HG03432 (cell line): ENCODE measurements around the gene CHRM3.
"Not testable (repeated sequence)": the region's sequence is repeated elsewhere in the genome, so short reads cannot be mapped to it uniquely, and the experiment has no call there.

Experiments used
- ATAC-seq: cut with Tn5 transposase; IDR thresholded peaks from one replicate; pipeline ENCODE4 v1.9.1; 2021; ENCODE audit warnings: mild to moderate bottlenecking, moderate library complexity; ENCODE audit not compliant: unreplicated experiment

Gene CHRM3

DNA sequence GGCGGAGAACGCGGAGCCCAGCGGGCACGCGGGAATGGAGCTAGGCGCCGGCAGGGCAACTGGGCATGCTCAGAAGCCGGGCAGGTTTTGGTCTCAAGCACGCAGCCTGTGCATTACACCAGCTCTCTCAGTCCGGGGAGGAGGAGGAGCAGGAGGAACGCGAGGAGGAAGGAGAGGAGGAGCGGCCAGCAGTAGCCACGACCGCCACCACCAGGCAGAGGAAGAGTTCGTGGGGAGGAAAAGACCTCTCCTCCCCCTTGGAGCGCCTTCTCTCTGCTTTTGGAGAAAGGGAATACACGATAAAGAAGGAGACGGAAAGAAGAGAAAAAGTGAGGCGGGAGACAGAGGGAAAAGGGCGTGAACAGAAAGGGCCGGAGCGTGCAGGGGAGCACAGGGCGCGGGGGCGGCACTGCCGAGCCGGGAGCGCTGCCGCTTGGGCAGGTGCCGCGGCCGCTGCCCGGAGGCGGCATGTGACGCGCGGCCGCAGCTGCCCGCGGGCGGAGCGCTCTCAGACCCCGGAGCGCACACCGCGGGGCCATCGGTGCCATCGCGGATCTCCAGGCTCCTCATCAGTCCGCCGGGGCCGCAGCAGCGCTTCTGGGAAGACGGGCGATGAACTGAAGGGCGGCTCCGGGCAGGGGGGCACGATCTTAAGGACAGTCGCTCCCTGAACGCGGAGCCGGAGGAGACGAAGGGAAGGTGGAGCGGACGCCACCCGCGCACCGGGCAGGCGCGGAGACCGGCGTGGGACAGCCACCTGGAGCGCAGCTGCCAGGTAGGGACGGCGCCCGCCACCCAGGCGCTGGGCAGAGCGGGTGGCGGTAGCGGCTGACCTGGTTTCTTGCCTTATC, at the start of gene CHRM3:
Gene CHRM3, plus strand, starts transcription at position 116 of the 851 bp plus-strand sequence. CDS start 520,884 bp downstream, outside the sequence.
- ATAC-seq = no peak

DNA sequence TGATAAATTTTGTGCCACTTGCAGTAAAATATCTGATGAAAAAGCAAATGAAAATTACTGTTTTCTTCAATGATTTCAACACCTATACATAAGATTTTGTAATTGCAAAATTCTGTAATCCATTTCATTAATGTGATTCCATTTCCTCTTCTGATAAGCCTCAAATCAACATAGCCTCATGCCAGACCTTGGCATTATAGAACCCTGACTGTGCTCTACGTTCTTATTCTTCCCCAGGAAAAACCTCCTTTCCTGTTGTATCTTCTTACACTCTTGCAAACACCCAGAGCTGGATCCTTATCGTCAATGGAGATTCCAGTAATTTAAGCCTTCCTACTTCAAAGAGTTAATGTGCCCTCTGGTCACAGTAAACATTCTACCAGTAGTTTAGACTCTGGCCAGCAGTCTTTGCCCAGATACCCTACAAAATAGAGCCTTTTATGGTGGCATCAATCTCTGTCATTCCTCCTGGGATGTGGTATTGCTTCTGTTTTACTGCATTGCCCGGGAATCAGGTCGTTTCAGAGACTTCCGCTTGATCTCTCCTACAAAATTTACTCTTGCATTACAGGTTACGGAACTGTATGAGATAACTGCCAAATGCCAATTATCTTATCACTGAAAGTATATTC, 48.5 kb upstream of the CHRM3 start:
- no peak for ATAC-seq

DNA sequence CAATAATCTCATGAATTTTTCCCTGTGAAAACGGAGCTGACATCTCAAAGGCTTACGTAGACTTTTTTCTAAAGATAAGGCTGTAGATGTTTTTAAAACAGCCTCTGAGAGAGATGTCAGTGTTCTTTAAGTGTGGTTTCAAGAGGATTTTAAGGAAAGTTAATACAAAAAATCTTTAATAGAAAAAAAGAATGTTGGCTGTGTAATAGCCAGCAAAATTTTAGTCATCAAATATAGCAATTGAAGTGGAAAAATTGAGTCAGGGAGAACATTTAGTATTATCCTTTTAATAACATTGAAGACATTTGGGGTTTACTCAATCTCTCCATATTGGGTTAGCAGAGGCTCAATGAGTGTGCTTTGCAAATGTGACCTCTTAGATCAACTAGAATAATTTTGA, 38.6 kb upstream of the CHRM3 start:
- no peak for ATAC-seq

DNA sequence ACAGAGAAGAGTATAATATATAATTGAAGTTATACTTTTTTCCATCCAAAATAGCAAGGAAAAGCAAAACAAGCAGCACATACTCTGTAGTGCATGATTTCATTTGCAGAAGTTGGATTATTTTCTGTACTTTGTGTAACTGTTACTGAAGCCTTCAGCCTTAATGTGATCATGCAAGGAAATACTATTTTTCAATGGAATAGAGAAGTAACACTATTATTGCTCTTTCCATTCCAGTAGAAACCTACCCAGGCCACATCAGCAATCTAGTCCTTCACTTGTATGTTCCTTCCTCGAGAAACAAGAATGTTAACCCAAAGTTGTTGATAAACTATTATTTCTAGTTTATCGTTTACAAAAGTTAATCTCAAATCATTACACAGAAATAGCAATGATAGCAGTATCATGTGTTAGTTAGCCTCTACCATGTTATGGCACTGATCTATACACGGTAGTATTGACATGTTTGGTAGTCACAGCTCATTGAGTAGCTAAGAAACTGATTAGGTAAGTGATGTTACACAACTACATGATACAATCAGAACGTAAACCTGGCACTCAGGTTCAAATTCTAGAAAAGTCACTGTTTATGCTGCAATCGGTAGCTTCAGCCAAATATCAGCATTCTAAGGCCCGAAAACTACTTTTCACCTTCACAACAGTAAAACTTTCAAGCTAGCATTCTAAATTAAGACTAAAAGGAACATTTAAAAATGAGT, 37.6 kb upstream of the CHRM3 start:
- ATAC-seq = no peak

DNA sequence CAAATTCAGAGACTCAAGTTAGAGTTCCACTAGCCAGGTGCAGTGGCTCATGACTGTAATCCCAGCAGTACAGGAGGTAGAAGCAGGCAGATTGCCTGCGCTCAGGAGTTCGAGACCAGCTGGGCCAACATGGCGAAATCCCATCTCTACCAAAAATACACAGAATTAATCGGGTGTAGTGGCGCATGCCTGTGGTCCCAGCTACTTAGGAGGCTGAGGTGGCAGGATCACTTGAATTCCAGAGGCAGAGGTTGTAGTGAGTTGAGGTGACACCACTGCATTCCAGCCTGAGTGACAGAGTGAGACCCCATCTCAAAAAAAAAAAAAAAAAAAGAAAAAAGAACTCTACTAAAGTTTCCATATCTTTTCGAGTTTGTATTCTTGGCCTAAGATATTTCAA, 36.7 kb upstream of the CHRM3 start:
- ATAC-seq = no peak

DNA sequence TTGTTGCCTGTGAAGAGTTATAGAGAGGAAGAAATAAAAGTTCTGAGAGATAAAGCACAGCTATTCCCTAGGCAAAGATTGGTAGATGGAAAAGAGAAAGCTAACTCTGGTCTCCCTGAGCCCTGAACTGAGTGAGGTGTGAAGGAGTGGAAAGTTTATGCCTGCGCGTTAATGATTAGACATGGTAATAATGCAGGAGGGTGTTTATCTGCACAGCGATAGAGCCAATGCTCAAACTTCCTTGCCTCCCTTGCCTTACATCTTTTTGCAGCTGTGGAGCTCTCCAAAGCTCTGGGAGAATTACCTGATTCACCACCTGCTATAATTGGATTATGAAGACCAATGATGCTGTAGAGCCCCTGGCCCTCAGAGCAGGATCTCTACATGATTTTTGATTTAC, 32.8 kb upstream of the CHRM3 start:
- ATAC-seq = no peak

DNA sequence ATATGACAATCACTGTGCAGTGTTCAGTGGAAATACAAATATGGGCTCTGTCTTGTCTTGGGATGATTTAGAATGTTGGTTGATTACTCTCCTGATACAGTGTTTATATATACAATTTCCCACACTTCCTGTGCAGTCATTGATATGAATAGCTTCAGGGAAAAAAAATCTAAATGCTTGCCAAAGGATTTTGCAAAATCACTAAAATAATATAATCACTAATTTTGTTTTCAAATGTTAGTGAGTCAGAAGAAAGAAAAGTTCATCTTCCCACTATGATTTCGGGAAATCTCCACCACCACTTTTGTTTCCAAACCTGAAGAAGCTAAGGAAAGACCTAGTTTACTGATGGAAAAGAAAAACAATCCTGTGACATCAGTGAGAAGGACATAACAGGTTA, 32.1 kb upstream of the CHRM3 start:
- ATAC-seq = no peak

DNA sequence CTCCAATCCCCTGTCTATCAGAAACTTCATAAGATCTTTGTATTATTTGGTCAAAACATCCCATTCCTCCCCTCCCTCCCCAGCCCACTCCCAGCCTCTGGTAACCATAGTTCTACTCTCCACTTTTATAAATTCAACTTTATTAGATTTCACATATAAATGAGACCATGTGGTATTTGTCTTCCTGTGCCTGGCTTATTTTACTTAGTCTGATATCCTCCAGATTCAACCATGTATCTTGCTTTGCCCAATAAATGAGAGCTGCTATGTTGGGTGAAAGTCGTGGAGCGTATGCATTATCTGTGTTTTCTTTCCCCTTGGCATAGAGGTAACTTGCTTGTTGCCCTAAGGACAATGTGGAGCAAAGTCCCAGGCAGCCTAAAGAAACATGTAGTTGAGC, 28.5 kb upstream of the CHRM3 start:
- no peak for ATAC-seq

DNA sequence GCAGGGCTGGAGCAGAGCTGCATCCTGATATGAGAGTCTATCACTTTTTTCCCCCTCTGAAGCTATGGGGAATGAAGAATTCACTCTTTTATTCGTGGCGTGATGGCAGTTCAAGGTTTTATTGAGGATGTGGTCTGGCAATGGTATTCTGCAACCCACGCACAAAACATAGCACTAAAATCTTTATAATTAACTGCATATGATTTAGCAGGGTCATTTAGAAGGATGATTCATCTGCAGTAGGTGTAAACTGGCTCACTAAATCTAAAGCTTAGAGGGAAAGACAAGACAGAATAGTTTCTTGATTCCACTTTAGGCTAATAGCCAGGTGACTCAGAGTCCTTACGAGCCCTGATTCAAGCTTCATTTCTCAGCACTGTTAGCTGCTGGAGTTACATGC, 25.0 kb upstream of the CHRM3 start:
- no peak for ATAC-seq

DNA sequence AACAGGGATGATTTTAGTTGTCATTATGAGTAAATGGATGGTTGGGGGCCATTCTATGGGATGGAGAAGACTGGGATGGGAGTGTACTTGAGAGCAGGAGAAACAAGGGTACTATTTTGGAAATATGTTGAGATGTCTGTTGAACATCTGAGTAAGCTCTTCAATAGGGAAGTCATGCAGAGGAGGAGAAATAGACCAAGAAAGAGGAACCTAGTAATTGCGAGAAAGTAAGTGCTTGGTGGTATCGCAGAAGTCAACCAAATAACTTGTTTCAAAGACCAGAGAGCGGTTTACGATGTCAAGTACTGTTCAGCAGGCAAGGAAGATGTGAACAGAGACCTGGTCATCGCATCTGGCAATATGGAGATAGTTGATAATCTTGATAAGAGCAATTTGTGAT, 22.4 kb upstream of the CHRM3 start:
- no peak for ATAC-seq

DNA sequence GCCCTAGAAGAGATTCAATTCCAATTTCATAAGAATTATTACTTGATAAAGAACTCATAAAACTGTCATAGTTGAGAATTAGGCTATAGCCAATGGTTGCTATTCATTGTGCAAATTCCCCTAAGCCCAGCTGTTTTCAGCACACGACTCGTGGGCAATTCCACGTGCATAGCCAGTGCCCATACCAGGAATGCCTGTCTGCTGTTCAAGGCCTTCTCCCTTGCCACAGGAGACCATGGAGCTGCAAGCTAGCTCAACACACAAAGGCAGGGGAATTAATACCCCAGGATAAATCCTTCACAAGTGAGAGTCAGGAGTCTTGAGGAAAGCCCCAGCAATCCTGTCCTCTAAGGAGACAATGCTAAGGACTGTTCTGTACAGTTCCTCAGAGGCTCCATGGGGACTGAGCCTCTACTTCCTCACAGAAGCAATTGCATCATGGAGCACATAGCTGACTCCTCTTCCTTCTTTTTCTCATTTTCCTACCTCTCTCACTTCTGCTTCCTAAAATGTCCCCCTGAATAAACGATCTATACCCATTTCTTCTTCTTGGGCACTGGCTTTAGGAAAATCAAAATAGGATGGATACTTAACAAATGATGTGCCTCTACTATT, 19.1 kb upstream of the CHRM3 start:
- no peak for ATAC-seq

DNA sequence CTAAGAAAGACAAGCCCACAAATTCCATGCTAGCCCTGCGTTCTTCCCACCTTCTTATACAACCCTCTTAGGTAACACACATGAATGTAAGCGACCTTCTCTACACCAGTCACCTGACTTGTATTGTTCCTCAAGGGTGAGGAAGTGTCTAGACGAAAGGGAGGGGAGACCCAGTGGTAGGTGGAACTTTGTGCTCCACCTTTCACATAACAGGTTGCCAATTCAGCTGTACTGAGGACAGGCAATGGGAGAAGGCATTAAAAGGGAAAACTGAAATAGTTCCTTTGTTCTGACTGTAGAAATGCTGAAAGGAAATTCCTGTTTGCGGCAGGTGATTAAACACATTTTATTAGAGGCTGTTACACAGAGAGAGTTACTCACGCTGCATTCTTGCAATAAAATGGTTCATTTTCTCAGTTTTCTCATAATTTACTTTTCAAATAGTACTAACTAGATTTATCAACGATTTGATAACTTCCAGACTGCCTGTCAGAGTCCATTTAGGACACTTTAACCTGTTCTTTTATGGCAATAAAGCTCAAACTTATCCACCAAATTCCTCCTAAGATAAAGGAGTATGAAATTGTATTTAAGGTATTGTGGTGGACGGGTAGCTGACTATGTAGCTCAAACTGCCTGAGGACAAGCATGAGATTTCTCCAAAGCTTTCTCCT, 17.8 kb upstream of the CHRM3 start:
- ATAC-seq = no peak

DNA sequence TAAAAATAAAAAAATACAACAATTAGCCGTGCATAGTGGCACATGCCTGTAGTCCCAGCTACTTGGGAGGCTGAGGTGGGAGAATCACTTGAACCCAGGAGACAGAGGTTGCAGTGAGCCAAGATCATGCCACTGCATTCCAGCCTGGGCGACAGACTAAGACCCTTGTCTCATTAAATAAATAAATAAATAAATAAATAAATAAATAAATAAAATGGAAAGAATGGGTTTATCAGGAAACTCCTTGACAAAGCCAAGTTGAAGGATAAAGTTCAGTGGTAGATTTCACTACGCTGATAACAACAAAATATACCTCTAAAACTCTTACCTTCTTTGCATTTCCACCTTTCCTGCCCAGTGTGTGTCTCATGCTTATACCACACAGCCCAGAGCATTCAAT, 15.5 kb upstream of the CHRM3 start:
- not testable (repeated sequence) for ATAC-seq

DNA sequence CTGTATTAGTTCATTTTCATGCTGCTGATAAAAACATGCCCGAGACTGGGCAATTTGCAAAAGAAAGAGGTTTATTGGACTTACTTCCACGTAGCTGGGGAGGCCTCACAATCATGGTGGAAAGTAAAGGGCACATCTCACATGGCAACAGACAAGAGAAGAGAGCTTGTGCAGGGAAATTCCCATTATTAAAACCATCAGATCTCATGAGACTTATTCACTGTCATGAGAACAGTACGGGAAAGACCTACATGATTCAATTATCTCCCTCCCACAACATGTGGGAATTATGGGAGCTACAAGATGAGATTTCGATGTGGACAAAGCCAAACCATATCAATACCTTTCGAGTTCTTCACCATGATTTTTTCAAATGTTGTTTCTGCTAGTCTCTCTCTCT, 3.7 kb upstream of the CHRM3 start:
- no peak for ATAC-seq

DNA sequence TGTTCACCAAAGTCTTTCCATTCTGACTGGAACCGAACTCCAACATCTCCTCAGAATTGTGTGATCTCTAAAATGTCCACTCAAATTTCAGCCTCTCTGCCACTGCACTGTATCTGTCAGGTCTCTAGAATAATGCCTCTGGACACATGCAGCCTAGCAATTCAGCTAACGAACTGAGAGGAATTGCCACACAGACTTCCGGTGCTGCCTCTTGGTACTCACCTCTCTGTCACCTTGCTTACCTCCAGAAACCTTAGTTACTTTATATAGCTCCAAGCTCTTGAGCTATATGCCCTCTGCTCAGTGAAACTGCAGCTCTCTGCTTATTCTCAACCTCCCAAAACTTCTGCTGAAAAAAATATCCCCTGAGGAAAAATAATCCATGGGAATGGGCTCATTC, 2.7 kb upstream of the CHRM3 start:
- ATAC-seq = no peak

DNA sequence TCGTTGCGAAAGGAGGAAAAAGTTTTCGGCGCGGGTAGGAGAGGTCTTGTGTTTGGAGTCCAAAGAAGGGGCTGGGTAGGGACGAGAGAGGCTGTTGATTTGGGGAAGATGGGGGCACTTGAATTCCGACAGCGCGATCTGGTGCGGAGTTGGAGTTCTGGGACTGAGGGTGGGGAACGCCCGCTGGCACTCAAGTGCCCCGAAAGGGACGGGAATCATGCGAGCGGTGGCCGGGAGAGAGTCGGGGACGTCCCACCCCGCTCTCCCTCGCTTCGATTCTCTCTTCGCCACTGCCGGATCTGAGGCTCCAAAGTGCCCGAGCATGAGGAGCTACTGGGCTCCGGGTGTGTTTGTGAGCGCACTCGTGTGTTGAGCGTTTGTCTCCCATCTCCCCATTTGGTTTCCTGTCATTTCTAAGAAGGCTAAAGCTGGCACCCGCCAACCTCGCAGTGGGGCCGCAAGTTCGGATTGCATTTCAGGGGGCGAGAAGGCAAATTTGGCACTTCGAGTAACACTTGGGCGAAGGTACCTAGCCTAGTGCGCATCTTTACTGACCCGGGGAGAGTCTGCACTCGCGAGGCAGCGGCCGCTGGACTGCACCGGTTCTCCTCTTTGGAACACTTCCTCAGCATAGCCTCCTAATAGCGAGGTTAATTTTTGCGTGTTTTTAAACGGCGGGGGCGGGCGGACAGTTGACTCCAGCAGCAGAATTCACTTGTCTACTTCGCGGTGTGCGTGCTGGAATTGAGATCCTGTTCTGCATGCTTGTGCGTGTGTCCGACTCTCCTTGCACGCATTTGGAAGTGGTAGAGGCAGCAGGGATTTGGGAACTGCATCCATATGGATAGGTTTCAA, 1.2 kb downstream of the CHRM3 start:
- ATAC-seq = no peak

DNA sequence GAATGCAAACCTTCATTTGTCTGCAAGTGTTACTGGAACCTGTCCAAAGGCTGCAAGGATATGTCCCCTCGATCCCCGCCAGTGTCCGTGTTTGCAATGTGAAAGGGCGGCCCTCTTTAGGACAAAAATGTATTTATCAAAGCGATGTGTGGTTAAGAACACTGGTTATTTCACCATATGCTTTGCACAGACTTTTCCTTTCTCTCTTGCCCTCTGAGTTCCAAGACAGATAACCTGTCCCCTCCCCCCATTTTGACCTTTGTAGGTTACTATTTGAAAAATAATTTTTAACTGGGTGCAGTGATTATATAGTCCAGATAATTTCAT, 1.8 kb downstream of the CHRM3 start:
- ATAC-seq = no peak

DNA sequence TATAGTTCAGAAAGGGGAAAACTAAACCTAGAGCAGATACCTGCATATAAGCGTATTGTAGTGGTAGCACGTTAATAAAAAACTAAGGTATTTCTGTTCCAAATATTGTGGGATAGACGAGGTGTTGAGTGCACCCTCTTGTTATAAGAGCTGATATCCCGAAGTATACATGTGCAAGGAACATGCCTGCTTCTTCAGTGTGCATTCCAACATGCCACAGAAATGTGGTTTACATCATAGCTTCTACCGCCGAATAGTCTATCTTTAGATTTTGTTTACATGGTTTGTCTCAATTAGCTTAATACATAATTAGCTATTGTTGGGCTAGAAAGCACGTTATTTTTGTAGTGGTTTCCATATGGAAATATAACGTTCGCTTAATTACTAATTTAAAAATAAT, 2.2 kb downstream of the CHRM3 start:
- ATAC-seq = no peak

DNA sequence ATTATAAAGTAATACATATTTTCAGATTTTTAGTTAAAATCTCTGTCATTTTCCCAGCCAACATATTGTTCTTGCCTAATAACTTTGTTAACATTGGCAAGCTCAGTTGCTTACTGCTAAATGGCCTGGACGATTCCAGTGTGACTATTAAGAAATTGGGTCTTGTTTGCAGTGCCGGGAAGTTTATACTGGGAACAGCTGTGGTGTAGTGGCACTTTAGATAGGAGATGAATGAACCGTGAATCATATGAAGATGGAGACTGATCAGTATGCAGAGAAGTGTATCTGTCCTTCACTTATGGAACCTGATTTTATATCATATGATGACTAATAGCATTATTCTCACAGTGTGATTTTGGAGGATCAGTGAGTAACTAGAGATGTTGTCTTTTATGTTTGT, 3.3 kb downstream of the CHRM3 start:
- no peak for ATAC-seq

DNA sequence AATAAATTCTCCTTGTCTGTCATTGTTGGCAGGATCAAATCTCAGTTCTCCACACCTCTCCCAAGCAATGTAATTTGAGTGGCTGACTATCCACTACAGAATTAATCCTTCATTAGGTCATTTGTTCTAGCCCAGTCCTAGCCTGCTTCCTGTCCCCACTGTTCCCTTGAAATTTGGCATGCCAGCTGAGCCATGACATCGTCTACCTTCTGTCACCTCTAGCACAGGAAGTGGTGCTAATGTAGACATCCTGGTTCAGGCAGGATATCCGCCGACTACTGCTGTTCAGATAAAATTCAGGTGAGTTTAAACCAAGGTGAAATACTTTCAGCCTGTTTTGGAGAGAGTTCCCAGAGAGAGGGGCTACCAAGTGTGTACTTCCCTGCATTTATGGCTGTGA, 5.9 kb downstream of the CHRM3 start:
- no peak for ATAC-seq
